ENCODE data around the gene CEACAM5.

The CEACAM5 gene

DNA sequence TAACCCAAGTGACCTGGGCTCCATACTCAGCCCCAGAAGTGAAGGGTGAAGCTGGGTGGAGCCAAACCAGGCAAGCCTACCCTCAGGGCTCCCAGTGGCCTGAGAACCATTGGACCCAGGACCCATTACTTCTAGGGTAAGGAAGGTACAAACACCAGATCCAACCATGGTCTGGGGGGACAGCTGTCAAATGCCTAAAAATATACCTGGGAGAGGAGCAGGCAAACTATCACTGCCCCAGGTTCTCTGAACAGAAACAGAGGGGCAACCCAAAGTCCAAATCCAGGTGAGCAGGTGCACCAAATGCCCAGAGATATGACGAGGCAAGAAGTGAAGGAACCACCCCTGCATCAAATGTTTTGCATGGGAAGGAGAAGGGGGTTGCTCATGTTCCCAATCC is 14.2 kb upstream of the CEACAM5 start:
- no peaks in the 10 kb centered on the region for H3K9me3 ChIP-seq (ENCODE audit: control insufficient read depth, low read depth, low read length)
- no peak overlapping the region for H3K9ac ChIP-seq (ENCODE audit: low read length)
- H3K27me3 ChIP-seq (ENCODE audit: control insufficient read depth, insufficient read depth, low read length): no peaks in the 10 kb centered on the region
- H3K36me3 ChIP-seq (ENCODE audit: control insufficient read depth, low read depth, low read length): no peaks in the 10 kb centered on the region
- H3K4me1 ChIP-seq (ENCODE audit: control insufficient read depth, low read depth, low read length): no peaks in the 10 kb centered on the region
- no peak overlapping the region for H3K27ac ChIP-seq (ENCODE audit: low read length)
- H3K4me3 ChIP-seq (ENCODE audit: low read length): no peak overlapping the region

DNA sequence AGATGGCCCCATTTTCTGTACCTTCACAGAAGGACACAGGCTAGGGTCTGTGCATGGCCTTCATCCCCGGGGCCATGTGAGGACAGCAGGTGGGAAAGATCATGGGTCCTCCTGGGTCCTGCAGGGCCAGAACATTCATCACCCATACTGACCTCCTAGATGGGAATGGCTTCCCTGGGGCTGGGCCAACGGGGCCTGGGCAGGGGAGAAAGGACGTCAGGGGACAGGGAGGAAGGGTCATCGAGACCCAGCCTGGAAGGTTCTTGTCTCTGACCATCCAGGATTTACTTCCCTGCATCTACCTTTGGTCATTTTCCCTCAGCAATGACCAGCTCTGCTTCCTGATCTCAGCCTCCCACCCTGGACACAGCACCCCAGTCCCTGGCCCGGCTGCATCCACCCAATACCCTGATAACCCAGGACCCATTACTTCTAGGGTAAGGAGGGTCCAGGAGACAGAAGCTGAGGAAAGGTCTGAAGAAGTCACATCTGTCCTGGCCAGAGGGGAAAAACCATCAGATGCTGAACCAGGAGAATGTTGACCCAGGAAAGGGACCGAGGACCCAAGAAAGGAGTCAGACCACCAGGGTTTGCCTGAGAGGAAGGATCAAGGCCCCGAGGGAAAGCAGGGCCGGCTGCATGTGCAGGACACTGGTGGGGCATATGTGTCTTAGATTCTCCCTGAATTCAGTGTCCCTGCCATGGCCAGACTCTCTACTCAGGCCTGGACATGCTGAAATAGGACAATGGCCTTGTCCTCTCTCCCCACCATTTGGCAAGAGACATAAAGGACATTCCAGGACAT is 13.4 kb upstream of the CEACAM5 start:
- Histone ChIP-seq H3K4me1 (ENCODE audit: control insufficient read depth, low read depth, low read length) (no peaks in the 10 kb centered on the region), H3K36me3 (ENCODE audit: control insufficient read depth, low read depth, low read length) (no peaks in the 10 kb centered on the region), H3K9me3 (ENCODE audit: control insufficient read depth, low read depth, low read length) (no peaks in the 10 kb centered on the region), H3K27me3 (ENCODE audit: control insufficient read depth, insufficient read depth, low read length) (no peaks in the 10 kb centered on the region), H3K4me3 (ENCODE audit: low read length) (no peak overlapping the region), H3K27ac (ENCODE audit: low read length) (no peak overlapping the region), H3K9ac (ENCODE audit: low read length) (no peak overlapping the region)

GRCh38 chr19:41695745-41696144 is 12.7 kb upstream of the CEACAM5 start:
- Histone ChIP-seq H3K4me1 (ENCODE audit: control insufficient read depth, low read depth, low read length) (no peaks in the 10 kb centered on the region), H3K27me3 (ENCODE audit: control insufficient read depth, insufficient read depth, low read length) (no peaks in the 10 kb centered on the region), H3K9me3 (ENCODE audit: control insufficient read depth, low read depth, low read length) (no peaks in the 10 kb centered on the region), H3K4me3 (ENCODE audit: low read length) (no peak overlapping the region), H3K27ac (ENCODE audit: low read length) (no peak overlapping the region), H3K36me3 (ENCODE audit: control insufficient read depth, low read depth, low read length) (no peaks in the 10 kb centered on the region), H3K9ac (ENCODE audit: low read length) (no peak overlapping the region)

DNA sequence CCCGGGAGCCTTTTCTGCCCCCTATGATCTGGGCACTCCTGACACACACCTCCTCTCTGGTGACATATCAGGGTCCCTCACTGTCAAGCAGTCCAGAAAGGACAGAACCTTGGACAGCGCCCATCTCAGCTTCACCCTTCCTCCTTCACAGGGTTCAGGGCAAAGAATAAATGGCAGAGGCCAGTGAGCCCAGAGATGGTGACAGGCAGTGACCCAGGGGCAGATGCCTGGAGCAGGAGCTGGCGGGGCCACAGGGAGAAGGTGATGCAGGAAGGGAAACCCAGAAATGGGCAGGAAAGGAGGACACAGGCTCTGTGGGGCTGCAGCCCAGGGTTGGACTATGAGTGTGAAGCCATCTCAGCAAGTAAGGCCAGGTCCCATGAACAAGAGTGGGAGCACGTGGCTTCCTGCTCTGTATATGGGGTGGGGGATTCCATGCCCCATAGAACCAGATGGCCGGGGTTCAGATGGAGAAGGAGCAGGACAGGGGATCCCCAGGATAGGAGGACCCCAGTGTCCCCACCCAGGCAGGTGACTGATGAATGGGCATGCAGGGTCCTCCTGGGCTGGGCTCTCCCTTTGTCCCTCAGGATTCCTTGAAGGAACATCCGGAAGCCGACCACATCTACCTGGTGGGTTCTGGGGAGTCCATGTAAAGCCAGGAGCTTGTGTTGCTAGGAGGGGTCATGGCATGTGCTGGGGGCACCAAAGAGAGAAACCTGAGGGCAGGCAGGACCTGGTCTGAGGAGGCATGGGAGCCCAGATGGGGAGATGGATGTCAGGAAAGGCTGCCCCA is 11.8 kb upstream of the CEACAM5 start:
- Histone ChIP-seq H3K4me1 (ENCODE audit: control insufficient read depth, low read depth, low read length) (no peaks in the 10 kb centered on the region), H3K27ac (ENCODE audit: low read length) (no peak overlapping the region)

GRCh38 chr19:41697198-41697855 is 11.1 kb upstream of the CEACAM5 start:
- Histone ChIP-seq H3K27ac (ENCODE audit: low read length) (no peak overlapping the region), H3K27me3 (ENCODE audit: control insufficient read depth, insufficient read depth, low read length) (no peaks in the 10 kb centered on the region), H3K4me1 (ENCODE audit: control insufficient read depth, low read depth, low read length) (no peaks in the 10 kb centered on the region), H3K4me3 (ENCODE audit: low read length) (no peak overlapping the region), H3K9me3 (ENCODE audit: control insufficient read depth, low read depth, low read length) (no peaks in the 10 kb centered on the region), H3K36me3 (ENCODE audit: control insufficient read depth, low read depth, low read length) (no peaks in the 10 kb centered on the region), H3K9ac (ENCODE audit: low read length) (no peak overlapping the region)

More for the DNA sequence above, 11.8 kb upstream of the CEACAM5 start:
- Histone ChIP-seq H3K9ac (ENCODE audit: low read length) (no peak overlapping the region), H3K27me3 (ENCODE audit: control insufficient read depth, insufficient read depth, low read length) (no peaks in the 10 kb centered on the region), H3K9me3 (ENCODE audit: control insufficient read depth, low read depth, low read length) (no peaks in the 10 kb centered on the region), H3K36me3 (ENCODE audit: control insufficient read depth, low read depth, low read length) (no peaks in the 10 kb centered on the region), H3K4me3 (ENCODE audit: low read length) (no peak overlapping the region)

DNA sequence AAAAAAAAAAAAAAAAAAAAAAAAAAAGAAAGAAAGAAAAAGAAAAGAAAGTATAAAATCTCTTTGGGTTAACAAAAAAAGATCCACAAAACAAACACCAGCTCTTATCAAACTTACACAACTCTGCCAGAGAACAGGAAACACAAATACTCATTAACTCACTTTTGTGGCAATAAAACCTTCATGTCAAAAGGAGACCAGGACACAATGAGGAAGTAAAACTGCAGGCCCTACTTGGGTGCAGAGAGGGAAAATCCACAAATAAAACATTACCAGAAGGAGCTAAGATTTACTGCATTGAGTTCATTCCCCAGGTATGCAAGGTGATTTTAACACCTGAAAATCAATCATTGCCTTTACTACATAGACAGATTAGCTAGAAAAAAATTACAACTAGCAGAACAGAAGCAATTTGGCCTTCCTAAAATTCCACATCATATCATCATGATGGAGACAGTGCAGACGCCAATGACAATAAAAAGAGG is 9.6 kb upstream of the CEACAM5 start:
- Histone ChIP-seq H3K9me3 (ENCODE audit: control insufficient read depth, low read depth, low read length) (no peaks in the 10 kb centered on the region), H3K9ac (ENCODE audit: low read length) (no peak overlapping the region), H3K36me3 (ENCODE audit: control insufficient read depth, low read depth, low read length) (no peaks in the 10 kb centered on the region), H3K27me3 (ENCODE audit: control insufficient read depth, insufficient read depth, low read length) (no peaks in the 10 kb centered on the region), H3K27ac (ENCODE audit: low read length) (no peak overlapping the region), H3K4me1 (ENCODE audit: control insufficient read depth, low read depth, low read length) (no peaks in the 10 kb centered on the region), H3K4me3 (ENCODE audit: low read length) (no peak overlapping the region)

DNA sequence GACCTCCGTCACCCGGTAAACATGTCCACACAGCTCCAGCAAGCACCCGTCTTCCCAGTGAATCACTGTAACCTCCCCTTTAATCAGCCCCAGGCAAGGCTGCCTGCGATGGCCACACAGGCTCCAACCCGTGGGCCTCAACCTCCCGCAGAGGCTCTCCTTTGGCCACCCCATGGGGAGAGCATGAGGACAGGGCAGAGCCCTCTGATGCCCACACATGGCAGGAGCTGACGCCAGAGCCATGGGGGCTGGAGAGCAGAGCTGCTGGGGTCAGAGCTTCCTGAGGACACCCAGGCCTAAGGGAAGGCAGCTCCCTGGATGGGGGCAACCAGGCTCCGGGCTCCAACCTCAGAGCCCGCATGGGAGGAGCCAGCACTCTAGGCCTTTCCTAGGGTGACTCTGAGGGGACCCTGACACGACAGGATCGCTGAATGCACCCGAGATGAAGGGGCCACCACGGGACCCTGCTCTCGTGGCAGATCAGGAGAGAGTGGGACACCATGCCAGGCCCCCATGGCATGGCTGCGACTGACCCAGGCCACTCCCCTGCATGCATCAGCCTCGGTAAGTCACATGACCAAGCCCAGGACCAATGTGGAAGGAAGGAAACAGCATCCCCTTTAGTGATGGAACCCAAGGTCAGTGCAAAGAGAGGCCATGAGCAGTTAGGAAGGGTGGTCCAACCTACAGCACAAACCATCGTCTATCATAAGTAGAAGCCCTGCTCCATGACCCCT is 9.0 kb upstream of the CEACAM5 start:
- no peaks in the 10 kb centered on the region for H3K27me3 ChIP-seq (ENCODE audit: control insufficient read depth, insufficient read depth, low read length)
- H3K9ac ChIP-seq (ENCODE audit: low read length): no peak overlapping the region
- no peaks in the 10 kb centered on the region for H3K4me1 ChIP-seq (ENCODE audit: control insufficient read depth, low read depth, low read length)
- no peaks in the 10 kb centered on the region for H3K9me3 ChIP-seq (ENCODE audit: control insufficient read depth, low read depth, low read length)
- H3K36me3 ChIP-seq (ENCODE audit: control insufficient read depth, low read depth, low read length): no peaks in the 10 kb centered on the region
- no peak overlapping the region for H3K4me3 ChIP-seq (ENCODE audit: low read length)
- H3K27ac ChIP-seq (ENCODE audit: low read length): no peak overlapping the region

- H3K36me3 ChIP-seq (ENCODE audit: control insufficient read depth, low read depth, low read length): no peaks in the 10 kb centered on the region
- H3K4me3 ChIP-seq (ENCODE audit: low read length): no peak overlapping the region
- H3K9me3 ChIP-seq (ENCODE audit: control insufficient read depth, low read depth, low read length): no peaks in the 10 kb centered on the region
- H3K4me1 ChIP-seq (ENCODE audit: control insufficient read depth, low read depth, low read length): no peaks in the 10 kb centered on the region
- no peak overlapping the region for H3K27ac ChIP-seq (ENCODE audit: low read length)
- H3K9ac ChIP-seq (ENCODE audit: low read length): no peak overlapping the region
- H3K27me3 ChIP-seq (ENCODE audit: control insufficient read depth, insufficient read depth, low read length): peaks cover 4% of the 10 kb centered on the region
Observed at GRCh38 chr19:41699968-41700323, 8.5 kb upstream of the CEACAM5 start.

GRCh38 chr19:41700381-41701195 is 7.8 kb upstream of the CEACAM5 start:
- H3K4me3 ChIP-seq (ENCODE audit: low read length): no peak overlapping the region
- H3K9ac ChIP-seq (ENCODE audit: low read length): no peak overlapping the region
- H3K9me3 ChIP-seq (ENCODE audit: control insufficient read depth, low read depth, low read length): no peaks in the 10 kb centered on the region
- H3K4me1 ChIP-seq (ENCODE audit: control insufficient read depth, low read depth, low read length): no peaks in the 10 kb centered on the region
- no peak overlapping the region for H3K27ac ChIP-seq (ENCODE audit: low read length)
- H3K27me3 ChIP-seq (ENCODE audit: control insufficient read depth, insufficient read depth, low read length): peaks cover 5% of the 10 kb centered on the region
- H3K36me3 ChIP-seq (ENCODE audit: control insufficient read depth, low read depth, low read length): no peaks in the 10 kb centered on the region

DNA sequence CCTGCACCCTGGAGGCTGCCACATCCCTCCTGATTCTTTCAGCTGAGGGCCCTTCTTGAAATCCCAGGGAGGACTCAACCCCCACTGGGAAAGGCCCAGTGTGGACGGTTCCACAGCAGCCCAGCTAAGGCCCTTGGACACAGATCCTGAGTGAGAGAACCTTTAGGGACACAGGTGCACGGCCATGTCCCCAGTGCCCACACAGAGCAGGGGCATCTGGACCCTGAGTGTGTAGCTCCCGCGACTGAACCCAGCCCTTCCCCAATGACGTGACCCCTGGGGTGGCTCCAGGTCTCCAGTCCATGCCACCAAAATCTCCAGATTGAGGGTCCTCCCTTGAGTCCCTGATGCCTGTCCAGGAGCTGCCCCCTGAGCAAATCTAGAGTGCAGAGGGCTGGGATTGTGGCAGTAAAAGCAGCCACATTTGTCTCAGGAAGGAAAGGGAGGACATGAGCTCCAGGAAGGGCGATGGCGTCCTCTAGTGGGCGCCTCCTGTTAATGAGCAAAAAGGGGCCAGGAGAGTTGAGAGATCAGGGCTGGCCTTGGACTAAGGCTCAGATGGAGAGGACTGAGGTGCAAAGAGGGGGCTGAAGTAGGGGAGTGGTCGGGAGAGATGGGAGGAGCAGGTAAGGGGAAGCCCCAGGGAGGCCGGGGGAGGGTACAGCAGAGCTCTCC is 6.9 kb upstream of the CEACAM5 start:
- Histone ChIP-seq H3K4me3 (ENCODE audit: low read length) (no peak overlapping the region), H3K9ac (ENCODE audit: low read length) (no peak overlapping the region), H3K27ac (ENCODE audit: low read length) (no peak overlapping the region), H3K27me3 (ENCODE audit: control insufficient read depth, insufficient read depth, low read length) (peaks cover 5% of the 10 kb centered on the region), H3K4me1 (ENCODE audit: control insufficient read depth, low read depth, low read length) (no peaks in the 10 kb centered on the region), H3K9me3 (ENCODE audit: control insufficient read depth, low read depth, low read length) (no peaks in the 10 kb centered on the region), H3K36me3 (ENCODE audit: control insufficient read depth, low read depth, low read length) (no peaks in the 10 kb centered on the region)

Measured in iPS-18a (cell line).